HEK293 (cell line): ENCODE results near the gene RPS15.

Experiments used
- CTCF ChIA-PET: fragments of 350-600 bp; formaldehyde crosslinking; extraction: SDS; loops from one replicate; lab custom pipeline; 2021; ENCODE audit warnings: antibody characterized with exemption; lab: Yijun Ruan, JAX
- POLR2A ChIA-PET: fragments of 300-600 bp; formaldehyde crosslinking; extraction: SDS; loops from one replicate; lab custom pipeline; 2020; ENCODE audit warnings: antibody characterized with exemption, inconsistent platforms; lab: Yijun Ruan, JAX
- H3K27ac ChIP-seq: fragments of 200-500 bp; sonication (Bioruptor generic); 2 replicates; pipeline ENCODE4 v1.5.1; 2014; ENCODE audit warnings: low read depth, low read length, control low read depth, inconsistent platforms; ENCODE audit errors: extremely low read depth
- H3K36me3 ChIP-seq, 2 experiments: fragments of 200-500 bp in 1 of 2; sonication (Bioruptor generic) in 1 of 2; 1 replicate in 1 of 2; 2 replicates in 1 of 2; pipeline ENCODE4 v1.5.1; 2014 to 2017; ENCODE audit warnings: inconsistent platforms in 2 of 2, low read length in 2 of 2; ENCODE audit not compliant: control insufficient read depth in 2 of 2, insufficient read depth in 1 of 2
- H3K4me1 ChIP-seq: fragments of 200-500 bp; sonication (Bioruptor generic); 2 replicates; pipeline ENCODE4 v1.5.1; 2014; ENCODE audit warnings: mild to moderate bottlenecking, low read length, inconsistent platforms; ENCODE audit not compliant: control insufficient read depth, insufficient read depth
- H3K4me3 ChIP-seq: 2 replicates; pipeline ENCODE4 v1.5.1; 2011; ENCODE audit warnings: low read depth, mild to moderate bottlenecking, control low read depth, low read length, moderate library complexity
- H3K9me3 ChIP-seq: fragments of 200-500 bp; sonication (Bioruptor generic); 2 replicates; pipeline ENCODE4 v1.5.1; 2014; ENCODE audit warnings: low read depth, low read length, inconsistent platforms; ENCODE audit not compliant: control insufficient read depth, insufficient read depth
- ATF2 ChIP-seq: fragments of 450-650 bp; formaldehyde crosslinking; IDR thresholded peaks from 2 replicates; pipeline ENCODE4 v1.5.1; 2016; ENCODE audit warnings: missing biosample characterization, missing genetic modification characterization, low read depth
- CTCF ChIP-seq: fragments of 450-650 bp; formaldehyde crosslinking; IDR thresholded peaks from 2 replicates; pipeline ENCODE4 v1.5.1; 2016; ENCODE audit warnings: missing biosample characterization, missing genetic modification characterization
- EGR2 ChIP-seq: fragments of 450-650 bp; formaldehyde crosslinking; IDR thresholded peaks from 2 replicates; pipeline ENCODE4 v1.5.1; 2016; ENCODE audit warnings: low read depth, missing biosample characterization, missing genetic modification characterization
- GLI2 ChIP-seq: fragments of 450-650 bp; formaldehyde crosslinking; IDR thresholded peaks from 2 replicates; pipeline ENCODE4; 2017; ENCODE audit warnings: missing biosample characterization, missing genetic modification characterization, low read depth, borderline replicate concordance
- HOXA7 ChIP-seq: sonication (generic); formaldehyde crosslinking; IDR thresholded peaks from 2 replicates; pipeline ENCODE4 v1.8.1; 2022; ENCODE audit warnings: missing genetic modification reagents, borderline replicate concordance
- MYNN ChIP-seq: fragments of 450-650 bp; formaldehyde crosslinking; IDR thresholded peaks from 2 replicates; pipeline ENCODE4 v1.5.1; 2016; ENCODE audit warnings: missing biosample characterization, missing genetic modification characterization, borderline replicate concordance
- PRDM6 ChIP-seq: fragments of 450-650 bp; formaldehyde crosslinking; IDR thresholded peaks from 2 replicates; pipeline ENCODE4 v1.5.1; 2017; ENCODE audit warnings: missing biosample characterization, missing genetic modification characterization
- TCF7L2 ChIP-seq: IDR thresholded peaks from 2 replicates; pipeline ENCODE4 v1.6.1; 2011; ENCODE audit warnings: low read depth, mild to moderate bottlenecking, inconsistent platforms, low read length, moderate library complexity, borderline replicate concordance
- ZNF146 ChIP-seq: fragments of 450-650 bp; formaldehyde crosslinking; IDR thresholded peaks from 2 replicates; pipeline ENCODE4 v1.5.1; 2016; ENCODE audit warnings: missing biosample characterization, missing genetic modification characterization
- ZNF155 ChIP-seq: fragments of 450-650 bp; formaldehyde crosslinking; IDR thresholded peaks from 2 replicates; pipeline ENCODE4 v1.5.1; 2016; ENCODE audit warnings: missing biosample characterization, missing genetic modification characterization
- ZNF19 ChIP-seq: fragments of 450-650 bp; formaldehyde crosslinking; IDR thresholded peaks from 2 replicates; pipeline ENCODE4; 2016; ENCODE audit warnings: missing biosample characterization, missing genetic modification characterization, low read depth
- ZNF223 ChIP-seq: fragments of 450-650 bp; formaldehyde crosslinking; IDR thresholded peaks from 2 replicates; pipeline ENCODE4 v1.5.1; 2016; ENCODE audit warnings: missing biosample characterization, missing genetic modification characterization
- ZNF274 ChIP-seq, 2 experiments: fragments of 200-500 bp in 1 of 2; fragments of 450-650 bp in 1 of 2; sonication (Bioruptor generic) in 1 of 2; formaldehyde crosslinking in 1 of 2; IDR thresholded peaks; 2 replicates each; pipeline versions ENCODE4 v1.5.1 to v1.6.1; 2014 to 2016; ENCODE audit warnings: borderline replicate concordance in 1 of 2, inconsistent platforms in 1 of 2, low read length in 1 of 2, missing biosample characterization in 1 of 2, missing genetic modification characterization in 1 of 2
- ZNF302 ChIP-seq: fragments of 450-650 bp; formaldehyde crosslinking; IDR thresholded peaks from 2 replicates; pipeline ENCODE4 v1.5.1; 2016; ENCODE audit warnings: missing biosample characterization, missing genetic modification characterization, low read depth
- ZNF350 ChIP-seq: fragments of 450-650 bp; formaldehyde crosslinking; IDR thresholded peaks from 2 replicates; pipeline ENCODE4 v1.5.0; 2017; ENCODE audit warnings: missing biosample characterization, mild to moderate bottlenecking, missing genetic modification characterization
- ZNF362 ChIP-seq: fragments of 450-650 bp; formaldehyde crosslinking; IDR thresholded peaks from 2 replicates; pipeline ENCODE4 v1.5.1; 2016; ENCODE audit warnings: missing biosample characterization, missing genetic modification characterization
- ZNF416 ChIP-seq: fragments of 450-650 bp; formaldehyde crosslinking; IDR thresholded peaks from 2 replicates; pipeline ENCODE4 v1.5.1; 2016; ENCODE audit warnings: missing biosample characterization, missing genetic modification characterization
- ZNF501 ChIP-seq: fragments of 450-650 bp; formaldehyde crosslinking; IDR thresholded peaks from 2 replicates; pipeline ENCODE4 v1.5.1; 2016; ENCODE audit warnings: missing biosample characterization, missing genetic modification characterization
- ZNF514 ChIP-seq: fragments of 450-650 bp; formaldehyde crosslinking; IDR thresholded peaks from 2 replicates; pipeline ENCODE4 v1.5.1; 2016; ENCODE audit warnings: missing biosample characterization, missing genetic modification characterization
- ZNF677 ChIP-seq: fragments of 450-650 bp; IDR thresholded peaks from 2 replicates; pipeline ENCODE4 v1.5.0; 2018; ENCODE audit warnings: missing biosample characterization, mild to moderate bottlenecking, missing genetic modification characterization, moderate library complexity
- ZNF747 ChIP-seq: fragments of 450-650 bp; formaldehyde crosslinking; IDR thresholded peaks from 2 replicates; pipeline ENCODE4 v1.5.1; 2016; ENCODE audit warnings: missing biosample characterization, missing genetic modification characterization
- ZSCAN23 ChIP-seq: fragments of 450-650 bp; formaldehyde crosslinking; IDR thresholded peaks from 2 replicates; pipeline ENCODE4 v1.5.1; 2016; ENCODE audit warnings: missing biosample characterization, missing genetic modification characterization
- ZSCAN30 ChIP-seq: fragments of 450-650 bp; IDR thresholded peaks from 2 replicates; pipeline ENCODE4 v1.5.1; 2018; ENCODE audit warnings: missing biosample characterization, mild to moderate bottlenecking, missing genetic modification characterization, moderate library complexity
- TF ChIP-seq, protein P1 (sequence below): fragments of 450-650 bp; formaldehyde crosslinking; IDR thresholded peaks from 2 replicates; pipeline ENCODE4 v1.5.1; 2016; ENCODE audit warnings: missing biosample characterization, missing genetic modification characterization
- TF ChIP-seq, protein P2 (sequence below): fragments of 450-650 bp; formaldehyde crosslinking; optimal IDR thresholded peaks from 2 replicates; pipeline ENCODE3; 2016; ENCODE audit warnings: missing biosample characterization, mild to moderate bottlenecking, missing genetic modification characterization
- TF ChIP-seq, protein P3 (sequence below): fragments of 450-650 bp; formaldehyde crosslinking; IDR thresholded peaks from 2 replicates; pipeline ENCODE4 v1.5.1; 2016; ENCODE audit warnings: missing biosample characterization, missing genetic modification characterization

Gene RPS15

GRCh38 chr19:1470305-1471009 is 32.3 kb downstream of the RPS15 start:
- H3K36me3 ChIP-seq, result peaks cover 0 to 16% of the 10 kb centered on the region in 2 experiments; a peak in 2 of 3 replicates
- no peaks in the 10 kb centered on the region for H3K9me3 ChIP-seq
- ChIA-PET CTCF (no interaction called here), POLR2A (interaction anchor here (1.3 to 2.2 kb wide), 2 partner anchors 11 to 15 kb away, joined by 4 to 6 read pairs; no protein-coding TSS in a partner anchor)
- peak overlapping the region; percentile 46; the same call in 1 of the 2 replicates for H3K27ac ChIP-seq
- H3K4me1 ChIP-seq, result peaks cover 12% of the 10 kb centered on the region
- H3K4me3 ChIP-seq, result peak overlapping the region; percentile 28
- TF ChIP-seq, protein P1, sequence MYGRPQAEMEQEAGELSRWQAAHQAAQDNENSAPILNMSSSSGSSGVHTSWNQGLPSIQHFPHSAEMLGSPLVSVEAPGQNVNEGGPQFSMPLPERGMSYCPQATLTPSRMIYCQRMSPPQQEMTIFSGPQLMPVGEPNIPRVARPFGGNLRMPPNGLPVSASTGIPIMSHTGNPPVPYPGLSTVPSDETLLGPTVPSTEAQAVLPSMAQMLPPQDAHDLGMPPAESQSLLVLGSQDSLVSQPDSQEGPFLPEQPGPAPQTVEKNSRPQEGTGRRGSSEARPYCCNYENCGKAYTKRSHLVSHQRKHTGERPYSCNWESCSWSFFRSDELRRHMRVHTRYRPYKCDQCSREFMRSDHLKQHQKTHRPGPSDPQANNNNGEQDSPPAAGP (tag by site-specific recombination), result peak; percentile 68; the same call in 1 of the 2 replicates
- TF ChIP-seq, protein P2, sequence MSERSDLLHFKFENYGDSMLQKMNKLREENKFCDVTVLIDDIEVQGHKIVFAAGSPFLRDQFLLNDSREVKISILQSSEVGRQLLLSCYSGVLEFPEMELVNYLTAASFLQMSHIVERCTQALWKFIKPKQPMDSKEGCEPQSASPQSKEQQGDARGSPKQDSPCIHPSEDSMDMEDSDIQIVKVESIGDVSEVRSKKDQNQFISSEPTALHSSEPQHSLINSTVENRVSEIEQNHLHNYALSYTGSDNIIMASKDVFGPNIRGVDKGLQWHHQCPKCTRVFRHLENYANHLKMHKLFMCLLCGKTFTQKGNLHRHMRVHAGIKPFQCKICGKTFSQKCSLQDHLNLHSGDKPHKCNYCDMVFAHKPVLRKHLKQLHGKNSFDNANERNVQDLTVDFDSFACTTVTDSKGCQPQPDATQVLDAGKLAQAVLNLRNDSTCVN, result peak; percentile 64
- no peak; the same call in 1 of the 2 replicates for TF ChIP-seq ZNF677 (tag by site-specific recombination)
- TF ChIP-seq TCF7L2, result peak; percentile 62; the same call in 1 of the 2 replicates
- no peak for TF ChIP-seq ZNF223 (tag by site-specific recombination)
- 0 out of 2 replicates have a peak, but pooled peaks have one; percentile 42 for TF ChIP-seq EGR2
- TF ChIP-seq GLI2 (tag by site-specific recombination), result no peak; the same call in 1 of the 2 replicates
- no peak for TF ChIP-seq CTCF
- no peak for TF ChIP-seq ZNF362 (tag by site-specific recombination)
- TF ChIP-seq ZSCAN23 (tag by site-specific recombination), result no peak
- TF ChIP-seq MYNN (tag by site-specific recombination), result no peak
- TF ChIP-seq ATF2 (tag by site-specific recombination), result no peak
- TF ChIP-seq ZNF514 (tag by site-specific recombination), result no peak
- no peak for TF ChIP-seq ZNF747
- no peak for TF ChIP-seq ZNF274 (IDR thresholded peaks at IDR 0.05; ENCODE audit: low read length)
- TF ChIP-seq ZNF274 (tag by site-specific recombination; IDR thresholded peaks at IDR 0.05; ENCODE audit: borderline replicate concordance), result no peak
- no peak for TF ChIP-seq ZNF146 (tag by site-specific recombination)
- TF ChIP-seq ZNF155 (tag by site-specific recombination), result no peak
- TF ChIP-seq, protein P3, sequence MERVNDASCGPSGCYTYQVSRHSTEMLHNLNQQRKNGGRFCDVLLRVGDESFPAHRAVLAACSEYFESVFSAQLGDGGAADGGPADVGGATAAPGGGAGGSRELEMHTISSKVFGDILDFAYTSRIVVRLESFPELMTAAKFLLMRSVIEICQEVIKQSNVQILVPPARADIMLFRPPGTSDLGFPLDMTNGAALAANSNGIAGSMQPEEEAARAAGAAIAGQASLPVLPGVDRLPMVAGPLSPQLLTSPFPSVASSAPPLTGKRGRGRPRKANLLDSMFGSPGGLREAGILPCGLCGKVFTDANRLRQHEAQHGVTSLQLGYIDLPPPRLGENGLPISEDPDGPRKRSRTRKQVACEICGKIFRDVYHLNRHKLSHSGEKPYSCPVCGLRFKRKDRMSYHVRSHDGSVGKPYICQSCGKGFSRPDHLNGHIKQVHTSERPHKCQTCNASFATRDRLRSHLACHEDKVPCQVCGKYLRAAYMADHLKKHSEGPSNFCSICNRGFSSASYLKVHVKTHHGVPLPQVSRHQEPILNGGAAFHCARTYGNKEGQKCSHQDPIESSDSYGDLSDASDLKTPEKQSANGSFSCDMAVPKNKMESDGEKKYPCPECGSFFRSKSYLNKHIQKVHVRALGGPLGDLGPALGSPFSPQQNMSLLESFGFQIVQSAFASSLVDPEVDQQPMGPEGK (tag by site-specific recombination), result peak; percentile 84
- no peak for TF ChIP-seq HOXA7
- TF ChIP-seq ZSCAN30, result peak; percentile 62; the same call in 1 of the 2 replicates
- no peak for TF ChIP-seq ZNF416 (tag by site-specific recombination)
- TF ChIP-seq ZNF19 (tag by site-specific recombination), result no peak
- TF ChIP-seq ZNF302 (tag by site-specific recombination), result no peak
- peak; percentile 51; the same call in 1 of the 2 replicates for TF ChIP-seq PRDM6
- no peak for TF ChIP-seq ZNF350
- TF ChIP-seq ZNF501 (tag by site-specific recombination), result no peak
